ENCODE data around the gene CAPN7.

Gene CAPN7

GRCh38 chr3:15253023-15253697 is 47.1 kb downstream of the CAPN7 start:
- no peak for DNase-seq

- no peak for DNase-seq
Measured at GRCh38 chr3:15255215-15255614, 49.2 kb downstream of the CAPN7 start.

GRCh38 chr3:15256861-15257341 is 50.9 kb downstream of the CAPN7 start:
- DNase-seq = no peak

- no peak for DNase-seq
Measured at GRCh38 chr3:15258720-15259119, 52.7 kb downstream of the CAPN7 start.

GRCh38 chr3:15260531-15260930 is 54.5 kb downstream of the CAPN7 start:
- no peak for DNase-seq

- DNase-seq = no peak
Measured at GRCh38 chr3:15261274-15261673, 55.2 kb downstream of the CAPN7 start.

- DNase-seq = no peak
Measured at GRCh38 chr3:15262021-15262420, 56.0 kb downstream of the CAPN7 start.

- DNase-seq = no peak
Measured at GRCh38 chr3:15263120-15263519, 57.1 kb downstream of the CAPN7 start.

GRCh38 chr3:15263926-15264325 is 57.9 kb downstream of the CAPN7 start:
- DNase-seq = no peak

GRCh38 chr3:15264486-15264885 is 58.4 kb downstream of the CAPN7 start:
- DNase-seq = no peak

GRCh38 chr3:15265655-15266509 is 59.8 kb downstream of the CAPN7 start:
- DNase-seq = no peak

- DNase-seq = no peak
Measured at GRCh38 chr3:15266510-15267376, 60.7 kb downstream of the CAPN7 start.

GRCh38 chr3:15267502-15267901 is 61.5 kb downstream of the CAPN7 start:
- no peak for DNase-seq

GRCh38 chr3:15268033-15268631 is 62.1 kb downstream of the CAPN7 start:
- DNase-seq = peak; percentile 83

GRCh38 chr3:15269091-15269989 is 63.3 kb downstream of the CAPN7 start:
- DNase-seq = peak; percentile 95

- no peak for DNase-seq
Measured at GRCh38 chr3:15271030-15271429, 65.0 kb downstream of the CAPN7 start.

GRCh38 chr3:15271785-15272381 is 65.8 kb downstream of the CAPN7 start:
- no peak for DNase-seq

- DNase-seq = no peak
Measured at GRCh38 chr3:15272426-15273196, 66.6 kb downstream of the CAPN7 start.

- no peak for DNase-seq
Measured at GRCh38 chr3:15273227-15273626, 67.2 kb downstream of the CAPN7 start.

All from fibroblast of skin of abdomen (primary cell).